Right ventricle myocardium inferior (tissue), 1 donor: ENCODE data around the gene NAIP. TPM values are rescaled to one million over a fixed set of nuclear protein-coding genes. Genes with fewer than 3 reads are reported as not detected.
"Not testable (repeated sequence)": the region's sequence is repeated elsewhere in the genome, so short reads cannot be mapped to it uniquely, and the experiment has no call there.

Experiments used
- ATAC-seq: fragments of 200-7000 bp; cut with Tn5 transposase; one replicate; pipeline ENCODE4 v1.9.1; 2020; ENCODE audit warnings: mild to moderate bottlenecking, moderate library complexity
- DNase-seq: peaks from one replicate; pipeline ENCODE4 v3.0.0; 2021; ENCODE audit errors: missing footprints
- intact Hi-C: fragments of 100-400 bp; cut with DNase I; formaldehyde crosslinking; loops from one replicate; pipeline ENCODE4 v1.11.0; 2022
- long read RNA-seq: library from polyadenylated mRNA; unstranded; transcript quantifications from one replicate; pipeline ENCODE4 v2.0.0, GENCODE V29; 2021
- total RNA-seq: library from RNA; stranded (reverse); fragmentation: NEBNext Ultra II Directional; extraction: Animal tissue kit (Norgen Biotek cat#: 25700); gene quantifications from one replicate; pipeline ENCODE4 v1.2.1, GENCODE V29; 2021
- donor health status: DM: no; HTN: yes; CAD: no; lungs with severe emphysema.

Gene NAIP, protein sequence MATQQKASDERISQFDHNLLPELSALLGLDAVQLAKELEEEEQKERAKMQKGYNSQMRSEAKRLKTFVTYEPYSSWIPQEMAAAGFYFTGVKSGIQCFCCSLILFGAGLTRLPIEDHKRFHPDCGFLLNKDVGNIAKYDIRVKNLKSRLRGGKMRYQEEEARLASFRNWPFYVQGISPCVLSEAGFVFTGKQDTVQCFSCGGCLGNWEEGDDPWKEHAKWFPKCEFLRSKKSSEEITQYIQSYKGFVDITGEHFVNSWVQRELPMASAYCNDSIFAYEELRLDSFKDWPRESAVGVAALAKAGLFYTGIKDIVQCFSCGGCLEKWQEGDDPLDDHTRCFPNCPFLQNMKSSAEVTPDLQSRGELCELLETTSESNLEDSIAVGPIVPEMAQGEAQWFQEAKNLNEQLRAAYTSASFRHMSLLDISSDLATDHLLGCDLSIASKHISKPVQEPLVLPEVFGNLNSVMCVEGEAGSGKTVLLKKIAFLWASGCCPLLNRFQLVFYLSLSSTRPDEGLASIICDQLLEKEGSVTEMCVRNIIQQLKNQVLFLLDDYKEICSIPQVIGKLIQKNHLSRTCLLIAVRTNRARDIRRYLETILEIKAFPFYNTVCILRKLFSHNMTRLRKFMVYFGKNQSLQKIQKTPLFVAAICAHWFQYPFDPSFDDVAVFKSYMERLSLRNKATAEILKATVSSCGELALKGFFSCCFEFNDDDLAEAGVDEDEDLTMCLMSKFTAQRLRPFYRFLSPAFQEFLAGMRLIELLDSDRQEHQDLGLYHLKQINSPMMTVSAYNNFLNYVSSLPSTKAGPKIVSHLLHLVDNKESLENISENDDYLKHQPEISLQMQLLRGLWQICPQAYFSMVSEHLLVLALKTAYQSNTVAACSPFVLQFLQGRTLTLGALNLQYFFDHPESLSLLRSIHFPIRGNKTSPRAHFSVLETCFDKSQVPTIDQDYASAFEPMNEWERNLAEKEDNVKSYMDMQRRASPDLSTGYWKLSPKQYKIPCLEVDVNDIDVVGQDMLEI (N-terminal part only)
- 5.5 TPM for total RNA-seq
- long read RNA-seq, partial matches to known transcripts: 0 of 1 reads
- long read RNA-seq, other reads (novel, unspliced or antisense): 1 of 1 reads

DNA sequence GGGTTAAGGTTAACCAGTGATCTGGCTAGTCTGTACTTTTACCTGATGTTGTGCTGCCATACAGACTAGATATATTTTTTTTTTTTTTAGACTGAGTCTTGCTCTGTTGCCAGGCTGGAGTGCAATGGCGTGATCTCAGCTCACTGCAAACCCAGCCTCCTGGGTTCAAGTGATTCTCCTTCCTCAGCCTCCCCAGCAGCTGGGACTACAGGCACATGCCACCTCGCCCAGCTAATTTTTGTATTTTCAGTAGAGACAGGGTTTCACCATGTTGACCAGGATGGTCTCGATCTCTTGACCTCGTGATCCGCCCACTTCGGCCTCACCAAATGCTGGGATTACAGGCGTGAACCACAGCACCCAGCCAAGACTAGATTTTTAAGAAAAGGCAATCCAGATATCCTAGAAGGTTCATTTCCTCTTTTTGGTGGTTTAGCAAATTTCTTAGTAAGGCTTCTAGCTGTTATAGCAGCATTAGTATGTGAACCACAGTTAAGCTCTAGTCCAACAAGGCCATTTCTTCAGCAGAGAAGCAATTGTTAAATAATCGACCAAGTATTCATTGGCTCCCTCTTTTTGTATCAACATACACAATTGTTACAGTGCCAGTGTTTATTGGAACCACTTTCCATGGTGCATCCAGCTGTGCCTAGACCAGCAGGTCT, at the start of gene NAIP:
Gene NAIP (minus strand): TSS at position 51 of the 665 bp plus-strand sequence. CDS start 12,424 bp downstream, outside the sequence.
- DNase-seq, intact Hi-C loops, ATAC-seq: not testable (repeated sequence)

GRCh38 chr5:71067262-71067928, 42.3 kb upstream of the NAIP start, which contains the start of gene GTF2H2:
GTF2H2 (minus strand) TSS chr5:71067676; CDS start chr5:71062763, 4,913 bp downstream.
- peak; percentile 99 for ATAC-seq
- DNase-seq, intact Hi-C loops: not testable (repeated sequence)

GRCh38 chr5:71061322-71061721, 36.2 kb upstream of the NAIP start:
- intact Hi-C loops, DNase-seq, ATAC-seq: not testable (repeated sequence)

DNA sequence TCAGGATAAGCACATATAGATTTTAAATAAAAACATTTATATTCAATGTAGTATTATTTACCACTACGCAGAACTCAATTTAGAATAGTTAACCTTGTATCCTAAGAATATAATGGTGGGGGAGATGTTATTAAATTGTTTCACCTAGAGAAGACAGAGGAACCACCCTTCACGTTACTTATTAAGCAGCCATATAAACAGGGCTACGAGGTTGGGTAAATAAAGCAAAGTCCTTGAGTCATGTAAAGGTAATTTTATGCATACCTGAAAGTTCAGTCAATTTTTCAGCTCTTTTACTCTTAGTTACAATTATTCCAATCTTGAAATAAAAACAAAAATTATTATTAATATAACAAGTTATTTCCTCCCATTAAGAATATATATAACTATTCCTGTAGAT, 34.3 kb upstream of the NAIP start:
- DNase-seq, intact Hi-C loops, ATAC-seq: not testable (repeated sequence)

DNA sequence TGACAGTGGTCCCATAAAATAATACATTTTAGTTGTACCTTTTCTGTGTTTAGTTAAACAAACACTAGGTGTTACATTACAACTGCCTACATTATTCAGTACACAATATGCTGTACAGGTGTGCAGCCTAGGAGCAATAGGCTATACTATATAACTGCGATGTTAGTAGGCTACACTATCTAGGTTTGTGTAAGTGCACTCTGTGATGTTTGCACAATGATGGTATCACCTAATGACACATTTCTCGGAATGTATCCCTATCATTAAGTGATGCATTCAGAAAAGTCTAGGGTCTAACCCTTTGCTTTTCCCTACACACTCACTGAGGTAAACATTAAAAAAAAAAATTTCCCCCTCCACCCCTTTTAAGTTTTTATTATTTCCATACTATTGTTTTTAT, 19.7 kb upstream of the NAIP start:
- intact Hi-C loops, ATAC-seq, DNase-seq: not testable (repeated sequence)

GRCh38 chr5:71044128-71044527, 19.0 kb upstream of the NAIP start:
- intact Hi-C loops, DNase-seq, ATAC-seq: not testable (repeated sequence)

DNA sequence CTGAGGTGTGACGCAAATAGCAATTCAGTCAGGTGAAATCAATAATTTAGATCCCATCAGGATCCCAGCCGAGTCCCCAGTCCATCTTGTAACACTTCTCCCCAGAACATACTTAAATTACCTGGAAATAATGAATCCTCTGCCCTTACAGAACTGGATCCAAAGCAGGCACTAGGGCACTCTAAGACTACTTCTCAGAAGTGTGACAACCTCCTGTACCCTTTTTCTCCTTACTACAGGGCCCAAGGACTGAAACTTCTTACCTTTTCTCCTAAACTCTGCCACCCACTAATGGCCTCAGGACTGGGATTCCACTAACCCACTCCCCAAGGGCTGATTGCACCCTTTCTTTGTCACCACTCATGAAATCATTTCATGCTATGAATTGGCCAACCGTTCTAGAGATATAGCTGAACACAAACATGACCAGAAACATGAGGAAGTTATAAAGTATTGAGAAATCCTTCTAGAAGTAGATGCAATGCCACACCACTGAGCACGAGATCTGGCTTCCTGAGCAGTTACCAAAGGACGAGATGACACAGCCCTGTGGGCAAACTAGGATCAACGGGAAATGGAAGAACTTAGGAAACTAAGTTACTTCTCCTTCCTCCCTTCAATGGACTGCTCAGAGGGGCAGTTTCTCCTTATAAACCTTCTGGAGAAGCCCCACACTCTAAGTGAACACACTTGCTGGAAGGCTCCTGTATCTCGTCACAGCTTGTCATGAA, 6.1 kb upstream of the NAIP start:
- peak; percentile 86 for ATAC-seq
- DNase-seq, intact Hi-C loops: not testable (repeated sequence)

GRCh38 chr5:71020643-71021042, 4.5 kb downstream of the NAIP start:
- ATAC-seq, DNase-seq, intact Hi-C loops: not testable (repeated sequence)

DNA sequence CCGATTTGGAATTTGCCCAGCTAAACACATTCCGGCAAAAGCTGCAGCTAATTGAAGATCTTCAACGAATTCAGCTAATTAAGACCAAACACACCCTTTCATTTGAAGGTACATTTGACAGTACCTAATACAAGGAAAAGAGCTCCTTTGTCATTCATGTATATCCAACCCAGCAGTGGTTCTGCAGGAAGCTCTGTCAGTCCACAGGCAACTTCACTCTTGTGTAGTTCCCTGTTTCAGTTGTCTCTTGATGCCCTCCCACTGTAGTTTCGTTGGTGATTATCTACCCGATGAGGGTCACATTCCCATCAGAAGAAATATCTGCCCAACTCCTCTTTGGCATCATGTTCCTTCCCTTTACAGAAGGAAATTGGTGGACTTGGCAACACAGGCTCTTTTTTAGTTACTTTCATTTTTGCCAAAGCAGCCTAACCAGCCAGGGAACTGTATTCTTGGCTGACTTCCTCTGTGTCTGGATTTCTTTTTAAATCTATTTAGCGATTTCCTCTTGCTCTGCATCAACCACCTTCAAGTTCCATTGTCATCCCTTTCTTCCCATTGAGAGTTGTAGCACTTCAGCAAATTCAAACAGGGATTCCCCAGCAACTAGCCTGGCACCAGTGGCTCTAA, 6.6 kb downstream of the NAIP start:
- DNase-seq, intact Hi-C loops, ATAC-seq: not testable (repeated sequence)

- ATAC-seq (no peak), DNase-seq (no peak)
- intact Hi-C loops: no loop called here
Observed at GRCh38 chr5:71014176-71014575, 11.0 kb downstream of the NAIP start.

- DNase-seq (no peak), ATAC-seq (no peak)
- intact Hi-C loops: no loop called here
Observed at GRCh38 chr5:71013575-71013974, 11.6 kb downstream of the NAIP start.

GRCh38 chr5:71011194-71011792, 13.8 kb downstream of the NAIP start:
- ATAC-seq: no peak
- intact Hi-C loops: no loop called here
- DNase-seq: no peak

DNA sequence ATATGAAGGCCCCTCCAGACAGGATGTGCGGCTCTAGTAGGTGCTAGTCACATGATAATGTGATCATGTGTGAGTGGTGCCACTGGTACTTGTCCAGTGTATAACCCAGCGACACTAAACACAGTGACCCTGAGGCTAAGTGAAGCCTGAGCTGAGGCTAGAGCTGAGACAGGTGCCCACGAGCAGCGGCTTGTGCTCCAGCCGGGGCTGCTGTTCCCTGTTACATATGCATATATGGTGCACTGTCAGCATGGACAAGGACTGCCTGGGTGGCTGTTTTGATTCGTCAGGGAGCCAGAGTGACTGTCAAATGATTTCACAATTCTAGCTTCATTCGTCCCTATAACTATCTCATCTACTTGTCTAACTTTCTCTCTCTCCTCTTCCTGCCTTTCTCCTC, 18.2 kb downstream of the NAIP start:
- intact Hi-C loops, DNase-seq, ATAC-seq: not testable (repeated sequence)

DNA sequence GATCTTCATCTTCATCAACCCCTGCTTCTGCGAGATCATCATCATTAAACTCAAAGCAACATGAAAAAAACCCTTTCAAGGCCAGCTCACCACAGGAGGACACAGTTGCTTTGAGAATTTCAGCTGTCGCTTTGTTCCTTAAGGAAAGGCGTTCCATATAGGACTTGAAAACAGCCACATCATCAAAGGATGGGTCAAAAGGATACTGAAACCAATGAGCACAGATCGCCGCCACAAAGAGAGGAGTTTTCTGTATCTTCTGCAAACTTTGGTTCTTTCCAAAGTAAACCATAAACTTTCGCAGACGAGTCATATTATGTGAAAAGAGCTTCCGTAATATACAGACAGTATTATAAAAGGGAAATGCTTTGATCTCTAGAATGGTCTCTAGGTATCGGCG, 40.3 kb downstream of the NAIP start:
- DNase-seq, ATAC-seq, intact Hi-C loops: not testable (repeated sequence)

- ATAC-seq, DNase-seq, intact Hi-C loops: not testable (repeated sequence)
Observed at GRCh38 chr5:70967220-70967619, 57.9 kb downstream of the NAIP start.

GRCh38 chr5:70964531-70964930, 60.6 kb downstream of the NAIP start:
- intact Hi-C loops: not testable (repeated sequence)
- peak; percentile 42 for ATAC-seq

More at GRCh38 chr5:70964531-70964930, 60.6 kb downstream of the NAIP start:
- not testable (repeated sequence) for DNase-seq
